MM.1S (cell line): ENCODE measurements around the gene KRTAP1-4.

Source experiments
- CTCF ChIP-seq: fragments of 300-600 bp; sonication (generic); IDR thresholded peaks from 2 replicates; pipeline ENCODE4 v1.5.1; 2016; ENCODE audit warnings: antibody characterized with exemption, low read length, mixed read lengths
- EZH2 ChIP-seq: fragments of 300-600 bp; sonication (generic); optimal IDR thresholded peaks from 2 replicates; pipeline ENCODE3; 2017; ENCODE audit warnings: low read depth, mild to moderate bottlenecking, antibody characterized with exemption, low read length, mixed read lengths

- no peak for TF ChIP-seq CTCF
- TF ChIP-seq EZH2, result no peak
Observed at GRCh38 chr17:41026715-41027471, 3.1 kb downstream of the KRTAP1-4 start, which contains the start of gene KRTAP1-5.
